Tibial artery (tissue), 4 donors: ENCODE data around the gene SLC7A14.

Experiments used
- DNase-seq, 2 donors: peaks; one replicate each; pipeline ENCODE4 v3.0.0-alpha.2; 2019
- H3K27ac ChIP-seq, 2 donors: fragments of 200-600 bp; sonication (generic) in 1 of 2; 1 replicate in 1 of 2; 2 replicates in 1 of 2; pipeline ENCODE4 v1.5.1; 2018 to 2019; ENCODE audit warnings: mild to moderate bottlenecking in 1 of 2
- H3K27me3 ChIP-seq, 2 donors: fragments of 200-600 bp; sonication (generic) in 1 of 2; one replicate each; pipeline versions ENCODE4 v1.5.1 to v1.6.0; 2016 to 2019
- H3K36me3 ChIP-seq, 3 donors: fragments of 200-600 bp; sonication (generic) in 2 of 3; one replicate each; pipeline ENCODE4 v1.5.1; 2016 to 2019; ENCODE audit warnings: mild to moderate bottlenecking in 2 of 3
- H3K4me1 ChIP-seq, 4 donors: fragments of 200-600 bp; sonication (generic) in 2 of 4; 1 replicate in 3 of 4; 2 replicates in 1 of 4; pipeline ENCODE4 v1.5.1; 2016 to 2019
- H3K4me3 ChIP-seq, 2 donors: fragments of 200-600 bp; sonication (generic) in 1 of 2; 1 replicate in 1 of 2; 2 replicates in 1 of 2; pipeline ENCODE4 v1.5.1; 2018 to 2019; ENCODE audit warnings: mild to moderate bottlenecking in 2 of 2
- H3K9me3 ChIP-seq, 3 donors: fragments of 200-600 bp; sonication (generic) in 1 of 3; one replicate each; pipeline ENCODE4 v1.5.1; 2016 to 2019
- CTCF ChIP-seq, 2 experiments: fragments of 200-600 bp in 1 of 2; fragments of 450-650 bp in 1 of 2; IDR thresholded peaks; one replicate each; pipeline ENCODE4 v1.5.1; 2017 to 2019; ENCODE audit warnings: antibody characterized with exemption in 2 of 2, mild to moderate bottlenecking in 1 of 2, moderate library complexity in 1 of 2
- intact Hi-C: fragments of 100-400 bp; cut with DNase I; formaldehyde crosslinking; loops from one replicate; pipeline ENCODE4 v1.15.0; 2023; ENCODE audit warnings: low total_unique reads

The SLC7A14 gene

GRCh38 chr3:170529346-170529745, 56.5 kb downstream of the SLC7A14 start:
- intact Hi-C loops = no loop called here
- Histone ChIP-seq H3K27me3 (no peaks in the 10 kb centered on the region), H3K9me3 (no peaks in the 10 kb centered on the region), H3K36me3 (no peaks in the 10 kb centered on the region), H3K4me1 (no peaks in the 10 kb centered on the region), H3K4me3 (no peak overlapping the region), H3K27ac (no peak overlapping the region)
- no peak for TF ChIP-seq CTCF (IDR thresholded peaks at IDR 0.05)
- no peak for DNase-seq

GRCh38 chr3:170528726-170529125, 57.1 kb downstream of the SLC7A14 start:
- H3K27ac ChIP-seq = no peak overlapping the region
- no peak overlapping the region for H3K4me3 ChIP-seq
- H3K36me3 ChIP-seq = no peaks in the 10 kb centered on the region
- DNase-seq = no peak
- H3K4me1 ChIP-seq = no peaks in the 10 kb centered on the region
- intact Hi-C loops = no loop called here
- TF ChIP-seq CTCF (IDR thresholded peaks at IDR 0.05) = no peak
- no peaks in the 10 kb centered on the region for H3K27me3 ChIP-seq
- no peaks in the 10 kb centered on the region for H3K9me3 ChIP-seq

GRCh38 chr3:170524073-170524472, 61.8 kb downstream of the SLC7A14 start:
- no peaks in the 10 kb centered on the region for H3K27me3 ChIP-seq

DNA sequence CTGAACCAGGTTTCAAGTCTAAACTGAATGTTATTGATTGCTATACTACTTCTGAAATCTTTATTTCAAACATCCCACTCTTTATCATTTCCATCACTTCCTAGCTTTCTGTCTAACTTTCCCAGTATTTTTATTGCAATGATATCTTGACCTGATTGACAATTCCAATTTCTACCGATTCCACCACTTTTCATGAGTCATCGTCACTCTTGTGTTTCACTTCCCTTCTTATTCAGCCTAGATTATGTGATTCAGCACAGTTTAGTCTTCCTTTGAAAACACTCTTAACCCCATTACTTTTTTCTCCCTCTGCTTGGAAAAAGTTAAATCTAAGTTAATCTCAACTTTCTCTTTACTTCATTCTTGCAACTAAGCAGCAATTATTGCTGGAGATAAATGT, 62.6 kb downstream of the SLC7A14 start:
- no peak for TF ChIP-seq CTCF (IDR thresholded peaks at IDR 0.05)
- H3K9me3 ChIP-seq = no peaks in the 10 kb centered on the region
- intact Hi-C loops = no loop called here
- H3K36me3 ChIP-seq = no peaks in the 10 kb centered on the region
- no peaks in the 10 kb centered on the region for H3K4me1 ChIP-seq
- no peak overlapping the region for H3K27ac ChIP-seq
- H3K4me3 ChIP-seq = no peak overlapping the region
- no peak for DNase-seq
- H3K27me3 ChIP-seq = no peaks in the 10 kb centered on the region

More at GRCh38 chr3:170524073-170524472, 61.8 kb downstream of the SLC7A14 start:
- Histone ChIP-seq H3K4me3 (no peak overlapping the region), H3K27ac (no peak overlapping the region), H3K9me3 (no peaks in the 10 kb centered on the region), H3K4me1 (no peaks in the 10 kb centered on the region), H3K36me3 (no peaks in the 10 kb centered on the region)
- intact Hi-C loops = no loop called here
- no peak for DNase-seq
- no peak for TF ChIP-seq CTCF (IDR thresholded peaks at IDR 0.05)

DNA sequence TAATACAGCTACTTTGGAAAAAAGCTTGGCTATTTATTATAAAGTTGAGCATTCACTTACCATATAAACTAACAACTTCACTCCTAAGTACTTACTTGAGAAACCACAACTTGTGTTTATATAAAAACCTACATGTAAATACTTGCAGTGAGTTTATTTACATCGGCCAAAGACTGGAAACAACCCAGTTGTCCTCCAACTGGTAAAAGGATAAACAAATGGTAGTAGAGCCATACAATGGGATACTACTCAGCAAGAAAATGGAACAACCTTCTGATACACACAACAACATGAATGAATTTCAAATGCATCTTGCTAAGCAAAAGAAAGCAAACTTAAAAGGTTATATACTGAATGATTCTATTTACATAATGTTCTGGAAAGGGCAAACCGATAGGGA, 63.7 kb downstream of the SLC7A14 start:
- Histone ChIP-seq H3K4me3 (no peak overlapping the region), H3K36me3 (no peaks in the 10 kb centered on the region), H3K27ac (no peak overlapping the region), H3K9me3 (no peaks in the 10 kb centered on the region), H3K4me1 (no peaks in the 10 kb centered on the region), H3K27me3 (no peaks in the 10 kb centered on the region)
- DNase-seq = no peak
- TF ChIP-seq CTCF (IDR thresholded peaks at IDR 0.05) = no peak
- intact Hi-C loops = no loop called here

GRCh38 chr3:170520996-170521395, 64.9 kb downstream of the SLC7A14 start:
- Histone ChIP-seq H3K9me3 (no peaks in the 10 kb centered on the region), H3K4me1 (no peaks in the 10 kb centered on the region), H3K36me3 (no peaks in the 10 kb centered on the region), H3K27me3 (no peaks in the 10 kb centered on the region), H3K4me3 (no peak overlapping the region), H3K27ac (no peak overlapping the region)
- DNase-seq = no peak
- intact Hi-C loops = no loop called here
- TF ChIP-seq CTCF (IDR thresholded peaks at IDR 0.05) = no peak
